WTC11 (cell line): Measurements from ENCODE around the gene CTNNAL1. TPM values are rescaled to one million over a fixed set of nuclear protein-coding genes. Genes with fewer than 3 reads are reported as not detected.

Source experiments
- ATAC-seq: fragments of 200-7000 bp; cut with Tn5 transposase; 2 replicates; pipeline ENCODE4 v1.10.0; 2021; ENCODE audit warnings: mild to moderate bottlenecking, moderate library complexity
- CTCF ChIA-PET: fragments of 300-600 bp; sonication (Branson Sonifier 250); formaldehyde crosslinking; loops from one replicate; lab custom pipeline; 2021; ENCODE audit warnings: antibody characterized with exemption; lab: Charles Lee
- POLR2A ChIA-PET: fragments of 350-600 bp; sonication (Branson Sonifier 250); formaldehyde crosslinking; loops from one replicate; lab custom pipeline; 2021; ENCODE audit warnings: antibody characterized with exemption; lab: Charles Lee
- DNase-seq: peaks from one replicate; pipeline ENCODE4 v3.0.0; 2021; ENCODE audit warnings: low spot score
- H3K27ac Mint-ChIP-seq: 2 replicates; pipeline ENCODE4 v1.8.0; 2021; ENCODE audit warnings: mixed read lengths
- H3K27me3 Mint-ChIP-seq: 2 replicates; pipeline ENCODE4 v1.8.0; 2021; ENCODE audit warnings: low read depth, mild to moderate bottlenecking, moderate library complexity, mixed read lengths
- H3K36me3 Mint-ChIP-seq: 2 replicates; pipeline ENCODE4 v1.8.0; 2021; ENCODE audit warnings: mixed read lengths
- H3K4me1 Mint-ChIP-seq: 2 replicates; pipeline ENCODE4 v1.8.0; 2022; ENCODE audit warnings: mixed read lengths
- H3K4me3 Mint-ChIP-seq: 2 replicates; pipeline ENCODE4 v1.8.0; 2021; ENCODE audit warnings: mild to moderate bottlenecking, moderate library complexity, mixed read lengths
- H3K9me3 Mint-ChIP-seq: 2 replicates; pipeline ENCODE4 v1.8.0; 2021; ENCODE audit warnings: mixed read lengths
- CBFB ChIP-seq: sonication (generic); formaldehyde crosslinking; IDR thresholded peaks from 2 replicates; pipeline ENCODE4 v1.8.1; 2022; ENCODE audit warnings: mild to moderate bottlenecking, low read depth, missing genetic modification reagents
- FOXJ3 ChIP-seq: sonication (generic); formaldehyde crosslinking; IDR thresholded peaks from 2 replicates; pipeline ENCODE4 v1.9.0; 2021; ENCODE audit warnings: missing genetic modification reagents, mild to moderate bottlenecking, borderline replicate concordance
- GABPB1 ChIP-seq: sonication (generic); formaldehyde crosslinking; IDR thresholded peaks from 2 replicates; pipeline ENCODE4 v1.8.1; 2023; ENCODE audit warnings: mild to moderate bottlenecking, missing genetic modification reagents
- HMGA2 ChIP-seq: fragments of 250-450 bp; sonication (Bioruptor Pico); IDR thresholded peaks from 2 replicates; pipeline ENCODE4 v1.4.0; 2021; ENCODE audit warnings: mild to moderate bottlenecking, moderate library complexity
- NR1H2 ChIP-seq: sonication (generic); formaldehyde crosslinking; IDR thresholded peaks from 2 replicates; pipeline ENCODE4 v1.9.0; 2021; ENCODE audit warnings: mild to moderate bottlenecking, moderate library complexity, missing genetic modification reagents
- NR2C2 ChIP-seq: sonication (generic); formaldehyde crosslinking; IDR thresholded peaks from 2 replicates; pipeline ENCODE4 v1.8.0; 2022; ENCODE audit warnings: mild to moderate bottlenecking, missing genetic modification reagents
- SMAD4 ChIP-seq: sonication (generic); formaldehyde crosslinking; IDR thresholded peaks from 2 replicates; pipeline ENCODE4 v1.8.0; 2022; ENCODE audit warnings: mild to moderate bottlenecking, missing genetic modification reagents
- TEAD1 ChIP-seq: sonication (generic); formaldehyde crosslinking; IDR thresholded peaks from 2 replicates; pipeline ENCODE4 v1.8.0; 2022; ENCODE audit warnings: mild to moderate bottlenecking, missing genetic modification reagents
- TP53 ChIP-seq: sonication (generic); formaldehyde crosslinking; IDR thresholded peaks from 2 replicates; pipeline ENCODE4 v1.8.1; 2023; ENCODE audit warnings: mild to moderate bottlenecking, missing genetic modification reagents
- ZNF232 ChIP-seq: sonication (generic); formaldehyde crosslinking; IDR thresholded peaks from 2 replicates; pipeline ENCODE4 v1.8.0; 2022; ENCODE audit warnings: mild to moderate bottlenecking, missing genetic modification reagents
- ZNF416 ChIP-seq: fragments of 250-450 bp; sonication (Bioruptor Pico); IDR thresholded peaks from 2 replicates; pipeline ENCODE4 v1.9.0; 2021; ENCODE audit warnings: mild to moderate bottlenecking, inconsistent platforms
- ZNF423 ChIP-seq: fragments of 250-450 bp; sonication (Bioruptor Pico); IDR thresholded peaks from 2 replicates; pipeline ENCODE4 v2.1.2; 2022; ENCODE audit warnings: mild to moderate bottlenecking, moderate library complexity
- total RNA-seq: library from RNA; stranded (reverse); gene quantifications from 3 replicates; pipeline ENCODE4 v1.2.3, GENCODE V29; 2021
- TF ChIP-seq, protein P1 (sequence below): fragments of 250-450 bp; sonication (Bioruptor Pico); IDR thresholded peaks from 2 replicates; pipeline ENCODE4 v1.9.0; 2021; ENCODE audit warnings: moderate library complexity, mild to moderate bottlenecking, inconsistent platforms, borderline replicate concordance
- TF ChIP-seq, protein P2 (sequence below): sonication (generic); formaldehyde crosslinking; IDR thresholded peaks from 2 replicates; pipeline ENCODE4 v1.8.0; 2022; ENCODE audit warnings: mild to moderate bottlenecking, missing genetic modification reagents
- TF ChIP-seq, protein P3 (sequence below): fragments of 250-450 bp; sonication (Bioruptor Pico); IDR thresholded peaks from 2 replicates; pipeline ENCODE4 v1.9.0; 2021; ENCODE audit warnings: mild to moderate bottlenecking
- TF ChIP-seq, protein P4 (sequence below): fragments of 200-600 bp; IDR thresholded peaks from 2 replicates; pipeline ENCODE4 v1.8.0; 2022; ENCODE audit warnings: antibody characterized with exemption

Gene CTNNAL1
- total RNA-seq, 1 experiment from 2014 or later: 53.1 TPM

DNA sequence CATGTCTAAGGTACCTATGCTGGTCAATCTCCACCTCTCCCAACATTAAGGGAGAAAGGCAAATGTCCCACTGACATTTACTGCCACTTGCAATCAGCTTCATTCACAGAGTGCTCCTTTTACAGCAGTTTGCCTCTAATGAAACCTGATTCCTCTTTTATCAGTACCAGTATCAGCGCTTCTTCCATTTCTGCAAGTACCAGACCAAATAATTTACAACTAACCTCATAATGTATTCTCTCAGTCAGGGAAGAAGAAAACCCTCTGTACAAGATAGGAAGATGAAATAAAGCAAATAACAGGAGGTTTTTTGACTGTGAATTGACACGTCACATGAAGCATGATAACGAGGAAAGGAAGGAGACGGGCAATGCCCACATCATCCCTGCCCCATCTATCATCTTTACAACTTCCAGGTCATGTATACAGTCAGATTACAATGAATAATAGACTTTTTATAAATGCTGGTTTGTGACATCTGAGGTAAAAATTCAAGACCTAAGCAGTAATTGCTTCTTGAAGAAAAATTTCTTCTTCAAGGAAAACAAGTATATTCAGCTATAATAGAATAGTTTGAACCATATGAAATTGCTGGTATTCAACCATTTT lies 57.2 kb downstream of the CTNNAL1 start:
- Mint-ChIP-seq H3K36me3 (peaks cover 8% of the 10 kb centered on the region), H3K27me3 (no peaks in the 10 kb centered on the region), H3K27ac (no peak overlapping the region), H3K4me3 (no peak overlapping the region), H3K4me1 (no peaks in the 10 kb centered on the region)
- POLR2A ChIA-PET: no interaction called here
- DNase-seq: no peak
- TF ChIP-seq CBFB (CRISPR knock-in tag): no peak
- TF ChIP-seq, all 79 proteins: peak for 0
- H3K9me3 Mint-ChIP-seq: no peaks in the 10 kb centered on the region
- no peak for ATAC-seq
- CTCF ChIA-PET: interaction anchor here (1.0 kb wide), 1 partner anchor 227 kb away, joined by 3 read pairs; no protein-coding TSS in a partner anchor

DNA sequence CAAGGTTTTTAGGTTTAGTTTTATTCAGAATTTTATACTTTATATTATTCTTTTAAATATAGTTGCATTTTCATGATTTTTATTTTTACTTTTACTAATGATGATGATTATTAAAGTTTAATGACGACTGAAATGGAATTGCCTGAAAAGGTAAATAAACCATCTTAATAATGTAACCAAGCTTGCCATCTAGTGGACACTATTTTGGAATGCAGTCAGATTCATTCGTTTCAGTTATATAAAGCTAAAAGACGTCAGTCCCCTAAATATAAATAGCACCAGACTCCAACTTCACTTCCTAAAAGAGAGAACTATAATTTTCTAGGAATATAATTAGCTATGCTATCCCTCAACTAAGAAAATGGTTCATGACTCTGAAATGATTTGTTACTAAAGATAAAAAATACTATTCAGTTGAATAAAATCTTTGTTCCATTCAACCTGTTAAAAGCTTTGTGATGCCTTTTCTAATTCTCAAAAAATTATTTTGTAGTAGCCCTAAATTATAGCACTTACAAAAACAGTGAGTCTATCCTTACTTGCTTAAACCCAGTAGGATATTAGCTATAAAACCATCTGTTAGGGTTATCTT lies 59.2 kb downstream of the CTNNAL1 start:
- TF ChIP-seq HMGA2: peak; percentile 22; the same call in 1 of the 2 replicates
- TF ChIP-seq, protein P1, sequence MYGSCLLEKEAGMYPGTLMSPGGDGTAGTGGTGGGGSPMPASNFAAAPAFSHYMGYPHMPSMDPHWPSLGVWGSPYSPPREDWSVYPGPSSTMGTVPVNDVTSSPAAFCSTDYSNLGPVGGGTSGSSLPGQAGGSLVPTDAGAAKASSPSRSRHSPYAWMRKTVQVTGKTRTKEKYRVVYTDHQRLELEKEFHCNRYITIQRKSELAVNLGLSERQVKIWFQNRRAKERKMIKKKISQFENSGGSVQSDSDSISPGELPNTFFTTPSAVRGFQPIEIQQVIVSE (CRISPR knock-in tag): no peak
- no peak overlapping the region for H3K4me3 Mint-ChIP-seq
- ATAC-seq: no peak
- ChIA-PET POLR2A (interaction anchor here (0.5 kb wide), 1 partner anchor 34 kb away, joined by 6 read pairs; no protein-coding TSS in a partner anchor), CTCF (interaction anchor here (0.5 to 1.6 kb wide), 17 partner anchors 8 to 1489 kb away, joined by 3 to 8 read pairs (median 5); partner anchors contain the start of genes ABITRAM and ELP1)
- H3K27me3 Mint-ChIP-seq: no peaks in the 10 kb centered on the region
- no peaks in the 10 kb centered on the region for H3K4me1 Mint-ChIP-seq
- H3K9me3 Mint-ChIP-seq: no peaks in the 10 kb centered on the region
- H3K36me3 Mint-ChIP-seq: peaks cover 8% of the 10 kb centered on the region
- DNase-seq: no peak
- H3K27ac Mint-ChIP-seq: no peak overlapping the region

DNA sequence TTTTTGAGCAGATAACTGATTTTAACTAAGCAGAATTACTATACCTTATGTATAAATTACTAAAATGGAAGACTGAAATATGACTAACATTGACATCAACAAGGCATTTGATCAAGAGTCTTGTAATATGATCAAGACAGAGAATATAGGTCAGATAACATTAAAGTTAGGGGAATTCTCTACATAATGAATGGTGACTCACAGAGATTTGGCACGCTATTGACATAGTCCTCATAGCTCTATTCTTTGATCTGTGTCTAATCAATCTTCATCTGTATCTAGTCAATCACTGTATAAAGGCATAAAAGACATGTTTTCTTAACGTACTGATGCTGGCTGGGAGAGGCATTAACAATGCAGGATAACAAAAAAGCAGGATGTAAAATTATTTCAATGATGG lies 61.7 kb downstream of the CTNNAL1 start:
- no peak for DNase-seq
- POLR2A ChIA-PET: no interaction called here
- TF ChIP-seq, protein P2, sequence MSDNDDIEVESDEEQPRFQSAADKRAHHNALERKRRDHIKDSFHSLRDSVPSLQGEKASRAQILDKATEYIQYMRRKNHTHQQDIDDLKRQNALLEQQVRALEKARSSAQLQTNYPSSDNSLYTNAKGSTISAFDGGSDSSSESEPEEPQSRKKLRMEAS (CRISPR knock-in tag): no peak
- TF ChIP-seq NR1H2 (CRISPR knock-in tag) (no peak), ZNF232 (CRISPR knock-in tag) (no peak), TEAD1 (no peak), SMAD4 (CRISPR knock-in tag) (no peak), TP53 (CRISPR knock-in tag) (no peak), NR2C2 (CRISPR knock-in tag) (no peak), ZNF423 (CRISPR knock-in tag) (no peak), GABPB1 (CRISPR knock-in tag) (no peak), FOXJ3 (CRISPR knock-in tag) (no peak), ZNF416 (no peak)
- TF ChIP-seq, protein P1 (CRISPR knock-in tag): no peak
- TF ChIP-seq, protein P3, sequence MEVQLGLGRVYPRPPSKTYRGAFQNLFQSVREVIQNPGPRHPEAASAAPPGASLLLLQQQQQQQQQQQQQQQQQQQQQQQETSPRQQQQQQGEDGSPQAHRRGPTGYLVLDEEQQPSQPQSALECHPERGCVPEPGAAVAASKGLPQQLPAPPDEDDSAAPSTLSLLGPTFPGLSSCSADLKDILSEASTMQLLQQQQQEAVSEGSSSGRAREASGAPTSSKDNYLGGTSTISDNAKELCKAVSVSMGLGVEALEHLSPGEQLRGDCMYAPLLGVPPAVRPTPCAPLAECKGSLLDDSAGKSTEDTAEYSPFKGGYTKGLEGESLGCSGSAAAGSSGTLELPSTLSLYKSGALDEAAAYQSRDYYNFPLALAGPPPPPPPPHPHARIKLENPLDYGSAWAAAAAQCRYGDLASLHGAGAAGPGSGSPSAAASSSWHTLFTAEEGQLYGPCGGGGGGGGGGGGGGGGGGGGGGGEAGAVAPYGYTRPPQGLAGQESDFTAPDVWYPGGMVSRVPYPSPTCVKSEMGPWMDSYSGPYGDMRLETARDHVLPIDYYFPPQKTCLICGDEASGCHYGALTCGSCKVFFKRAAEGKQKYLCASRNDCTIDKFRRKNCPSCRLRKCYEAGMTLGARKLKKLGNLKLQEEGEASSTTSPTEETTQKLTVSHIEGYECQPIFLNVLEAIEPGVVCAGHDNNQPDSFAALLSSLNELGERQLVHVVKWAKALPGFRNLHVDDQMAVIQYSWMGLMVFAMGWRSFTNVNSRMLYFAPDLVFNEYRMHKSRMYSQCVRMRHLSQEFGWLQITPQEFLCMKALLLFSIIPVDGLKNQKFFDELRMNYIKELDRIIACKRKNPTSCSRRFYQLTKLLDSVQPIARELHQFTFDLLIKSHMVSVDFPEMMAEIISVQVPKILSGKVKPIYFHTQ (CRISPR knock-in tag): no peak
- TF ChIP-seq, protein P4, sequence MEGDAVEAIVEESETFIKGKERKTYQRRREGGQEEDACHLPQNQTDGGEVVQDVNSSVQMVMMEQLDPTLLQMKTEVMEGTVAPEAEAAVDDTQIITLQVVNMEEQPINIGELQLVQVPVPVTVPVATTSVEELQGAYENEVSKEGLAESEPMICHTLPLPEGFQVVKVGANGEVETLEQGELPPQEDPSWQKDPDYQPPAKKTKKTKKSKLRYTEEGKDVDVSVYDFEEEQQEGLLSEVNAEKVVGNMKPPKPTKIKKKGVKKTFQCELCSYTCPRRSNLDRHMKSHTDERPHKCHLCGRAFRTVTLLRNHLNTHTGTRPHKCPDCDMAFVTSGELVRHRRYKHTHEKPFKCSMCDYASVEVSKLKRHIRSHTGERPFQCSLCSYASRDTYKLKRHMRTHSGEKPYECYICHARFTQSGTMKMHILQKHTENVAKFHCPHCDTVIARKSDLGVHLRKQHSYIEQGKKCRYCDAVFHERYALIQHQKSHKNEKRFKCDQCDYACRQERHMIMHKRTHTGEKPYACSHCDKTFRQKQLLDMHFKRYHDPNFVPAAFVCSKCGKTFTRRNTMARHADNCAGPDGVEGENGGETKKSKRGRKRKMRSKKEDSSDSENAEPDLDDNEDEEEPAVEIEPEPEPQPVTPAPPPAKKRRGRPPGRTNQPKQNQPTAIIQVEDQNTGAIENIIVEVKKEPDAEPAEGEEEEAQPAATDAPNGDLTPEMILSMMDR: no peak
- TF ChIP-seq, all 79 proteins: peak for 0
- Mint-ChIP-seq H3K27ac (no peak overlapping the region), H3K27me3 (no peaks in the 10 kb centered on the region), H3K36me3 (peaks cover 17% of the 10 kb centered on the region), H3K9me3 (no peaks in the 10 kb centered on the region), H3K4me3 (no peak overlapping the region), H3K4me1 (no peaks in the 10 kb centered on the region)
- no peak for ATAC-seq
- CTCF ChIA-PET: interaction anchor here (0.6 to 1.4 kb wide), 9 partner anchors 8 to 460 kb away, joined by 3 to 7 read pairs (median 4); no protein-coding TSS in a partner anchor
